HG03520 (cell line): ENCODE results near the gene TSPAN13.

Experiments used
- ATAC-seq: cut with Tn5 transposase; IDR thresholded peaks from one replicate; pipeline ENCODE4 v1.9.1; 2021; ENCODE audit warnings: mild to moderate bottlenecking, moderate library complexity; ENCODE audit not compliant: unreplicated experiment

The TSPAN13 gene

DNA sequence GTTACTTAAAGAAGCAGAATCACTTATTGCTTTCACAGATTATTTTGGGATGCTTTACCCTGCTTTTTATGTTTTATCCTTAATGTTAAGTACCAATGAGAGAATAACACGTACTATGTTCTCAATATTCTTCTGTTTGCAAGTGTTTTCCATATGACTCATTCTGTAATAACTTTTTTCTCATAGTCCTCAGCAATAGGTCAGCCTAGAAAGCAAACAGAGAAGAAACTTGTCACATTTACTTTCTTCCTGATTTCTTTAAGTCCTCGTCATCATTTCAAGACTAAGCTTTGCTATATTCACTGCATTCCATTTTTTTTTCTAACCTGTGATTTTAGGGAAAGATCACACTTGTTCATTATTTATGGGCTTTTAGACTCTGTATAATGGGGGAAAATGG lies 58.0 kb downstream of the TSPAN13 start:
- no peak for ATAC-seq

DNA sequence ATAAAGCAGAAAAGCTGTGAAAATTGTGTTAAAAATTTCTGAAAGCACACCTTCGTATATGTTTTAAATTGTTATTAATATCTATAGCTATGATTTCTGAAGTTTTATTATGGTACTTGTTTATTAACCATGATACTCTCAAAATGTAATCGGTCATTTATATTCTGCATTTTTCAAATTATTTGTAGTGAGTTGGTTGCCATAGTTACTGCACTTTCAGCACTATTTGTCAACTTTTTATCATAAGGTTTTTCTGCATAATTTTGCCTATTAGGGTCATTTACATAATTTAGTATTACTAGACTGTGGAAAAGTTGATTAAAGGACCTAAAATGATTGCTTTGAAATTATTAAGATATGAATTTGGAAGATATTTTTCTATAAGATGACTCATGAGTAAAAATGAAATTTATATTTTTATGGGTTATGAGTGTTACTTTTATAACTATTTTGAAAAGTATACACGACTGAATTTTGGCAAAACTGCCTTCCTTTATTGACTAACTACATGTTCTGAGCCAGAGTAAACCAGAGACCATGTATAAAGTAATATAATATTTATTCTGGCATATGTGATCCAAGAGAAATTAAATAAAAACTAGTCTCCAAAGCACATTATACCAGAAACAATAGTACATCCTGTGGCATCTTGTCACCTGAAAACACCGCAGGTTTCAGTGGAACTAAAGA lies 59.1 kb downstream of the TSPAN13 start:
- ATAC-seq, result no peak

GRCh38 chr7:16813232-16813616 lies 59.7 kb downstream of the TSPAN13 start:
- ATAC-seq, result no peak

- no peak for ATAC-seq
Measured at GRCh38 chr7:16815001-16815400, 61.4 kb downstream of the TSPAN13 start.

DNA sequence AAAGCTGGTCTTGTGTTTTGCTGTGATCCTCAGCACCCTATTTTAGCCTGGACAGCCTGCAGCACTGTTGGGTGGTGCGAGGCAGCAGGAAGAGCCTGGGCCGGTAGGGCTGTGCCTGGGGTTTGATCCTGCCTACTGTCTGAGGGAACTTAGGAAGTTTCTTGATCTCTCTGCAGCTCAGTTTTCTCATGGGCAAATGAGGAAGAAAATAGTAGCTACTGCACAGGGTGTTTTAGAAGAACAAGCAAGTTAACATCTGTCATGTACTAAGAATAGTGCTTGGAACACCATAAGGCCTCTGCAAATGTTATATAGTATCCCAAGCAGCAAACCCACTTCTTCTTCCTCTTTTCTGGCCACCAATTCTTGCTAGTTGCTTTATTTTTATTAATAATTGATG lies 63.3 kb downstream of the TSPAN13 start:
- ATAC-seq, result no peak

GRCh38 chr7:16817536-16817935 lies 64.0 kb downstream of the TSPAN13 start:
- ATAC-seq, result no peak

DNA sequence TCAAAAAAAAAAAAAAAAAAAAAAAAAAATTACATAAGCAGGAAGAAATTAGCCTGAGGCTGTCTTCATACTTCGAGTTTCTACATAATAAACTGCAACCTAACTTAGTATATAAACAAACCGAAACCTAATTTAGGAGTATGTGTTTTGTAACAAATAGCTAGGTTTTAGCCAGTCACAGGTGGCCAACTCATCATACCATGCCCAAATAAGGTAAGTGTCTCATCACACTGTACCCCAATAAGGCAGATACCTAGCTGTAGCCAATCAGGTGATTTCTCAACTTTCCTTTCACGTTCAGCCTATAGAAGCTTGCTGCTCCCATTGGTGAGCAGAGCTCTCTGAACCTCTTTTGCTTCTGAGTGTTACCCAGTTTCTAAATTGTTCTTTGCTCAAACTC lies 65.2 kb downstream of the TSPAN13 start:
- no peak for ATAC-seq

- ATAC-seq, result no peak
Measured at GRCh38 chr7:16822029-16822428, 68.5 kb downstream of the TSPAN13 start.

GRCh38 chr7:16826060-16826459 lies 72.5 kb downstream of the TSPAN13 start:
- no peak for ATAC-seq

- ATAC-seq, result no peak
Measured at GRCh38 chr7:16833373-16833772, 79.8 kb downstream of the TSPAN13 start.
